HCT116 (cell line): ENCODE measurements around the gene ZNF346. TPM values are rescaled to one million over a fixed set of nuclear protein-coding genes. Genes with fewer than 3 reads are reported as not detected.

ENCODE experiments used
- ATAC-seq: fragments of 200-7000 bp; cut with Tn5 transposase; 2 replicates; pipeline ENCODE4 v1.9.1; 2020; ENCODE audit warnings: mild to moderate bottlenecking, moderate library complexity
- BruUV-seq: library from RNA; stranded (reverse); fragments of 400-500 nt; replicated peaks from 2 replicates; lab custom pipeline; 2021; lab: Mats Ljungman, UMichigan
- CTCF ChIA-PET: fragments of 300-600 bp; sonication (Branson Sonifier 250); formaldehyde crosslinking; loops from one replicate; lab custom pipeline; 2021; ENCODE audit warnings: antibody characterized with exemption; lab: Charles Lee
- POLR2A ChIA-PET: fragments of 300-600, 350-600 bp; sonication (Branson Sonifier 250); formaldehyde crosslinking; loops from one replicate; lab custom pipeline; 2021; ENCODE audit warnings: antibody characterized with exemption; lab: Charles Lee
- RAD21 ChIA-PET, 2 experiments: fragments of 300-600 bp; sonication (Branson Sonifier 250); formaldehyde crosslinking; loops; one replicate each; lab custom pipeline; 2023; ENCODE audit warnings: low total read pairs in 2 of 2; ENCODE audit not compliant: uncharacterized antibody in 2 of 2, unreplicated experiment in 2 of 2, low non-redundant PET in 1 of 2; lab: Charles Lee
- DNase-seq: peaks from one replicate; pipeline ENCODE4 v3.0.0-alpha.2; 2010; ENCODE audit warnings: low read depth, low spot score
- H2AFZ ChIP-seq: fragments of 200-600 bp; shearing (Covaris generic), sonication (generic); 2 replicates; pipeline ENCODE4 v1.6.1; 2017; ENCODE audit warnings: low read depth, mixed run types, mixed read lengths, antibody characterized with exemption, low read length; ENCODE audit not compliant: poor library complexity, severe bottlenecking
- H3K27ac ChIP-seq: 2 replicates; pipeline ENCODE4 v1.5.1; 2012; ENCODE audit warnings: low read depth, low read length
- H3K27me3 ChIP-seq: fragments of 200-600 bp; sonication (generic); 2 replicates; pipeline ENCODE4 v1.6.1; 2016; ENCODE audit warnings: mixed run types, low read length, mixed read lengths; ENCODE audit not compliant: insufficient read depth
- H3K36me3 ChIP-seq, 2 experiments: fragments of 200-500 bp in 1 of 2; fragments of 200-600 bp in 1 of 2; sonication (Bioruptor generic) in 1 of 2; sonication (generic) in 1 of 2; 2 replicates each; pipeline versions ENCODE4 v1.5.1 to v1.6.1; 2014 to 2016; ENCODE audit warnings: low read length in 2 of 2, inconsistent platforms in 1 of 2, mixed read lengths in 1 of 2, mixed run types in 1 of 2; ENCODE audit not compliant: insufficient read depth in 2 of 2, control insufficient read depth in 1 of 2
- H3K4me1 ChIP-seq, 2 experiments: fragments of 200-600 bp in 1 of 2; sonication (generic) in 1 of 2; 2 replicates each; pipeline versions ENCODE4 v1.5.1 to v1.6.1; 2012 to 2017; ENCODE audit warnings: low read length in 2 of 2, inconsistent platforms in 1 of 2, mild to moderate bottlenecking in 1 of 2, mixed read lengths in 1 of 2, mixed run types in 1 of 2, moderate library complexity in 1 of 2; ENCODE audit not compliant: insufficient read depth in 2 of 2, control insufficient read depth in 1 of 2
- H3K4me2 ChIP-seq: fragments of 200-600 bp; sonication (generic); 2 replicates; pipeline ENCODE4 v1.6.1; 2017; ENCODE audit warnings: mixed run types, low read length, mixed read lengths
- H3K4me3 ChIP-seq, 2 experiments: fragments of 200-600 bp in 1 of 2; sonication (generic) in 1 of 2; replicated peaks in 1 of 2; 2 replicates each; pipeline ENCODE4 v1.5.1; 2011 to 2016; ENCODE audit warnings: low read length in 2 of 2, control low read depth in 1 of 2, low read depth in 1 of 2, mild to moderate bottlenecking in 1 of 2, mixed read lengths in 1 of 2, mixed run types in 1 of 2
- H3K79me2 ChIP-seq: fragments of 200-600 bp; sonication (generic); 2 replicates; pipeline ENCODE4 v1.6.1; 2017; ENCODE audit warnings: mild to moderate bottlenecking, mixed run types, low read length, moderate library complexity, mixed read lengths; ENCODE audit not compliant: insufficient read depth
- H3K9ac ChIP-seq: fragments of 200-600 bp; sonication (generic); 2 replicates; pipeline ENCODE4 v1.6.1; 2016; ENCODE audit warnings: low read length, mixed read lengths
- H3K9me2 ChIP-seq: fragments of 200-600 bp; sonication (generic), shearing (Covaris generic); 2 replicates; pipeline ENCODE4 v1.6.1; 2017; ENCODE audit warnings: mixed run types, mild to moderate bottlenecking, moderate library complexity; ENCODE audit not compliant: insufficient read depth
- H3K9me3 ChIP-seq, 2 experiments: fragments of 200-500 bp in 1 of 2; fragments of 200-600 bp in 1 of 2; sonication (Bioruptor generic) in 1 of 2; sonication (generic) in 1 of 2; 2 replicates each; pipeline ENCODE4 v1.6.1; 2014 to 2017; ENCODE audit warnings: low read length in 2 of 2, mixed read lengths in 2 of 2, inconsistent platforms in 1 of 2, low read depth in 1 of 2, mild to moderate bottlenecking in 1 of 2, mixed run types in 1 of 2, moderate library complexity in 1 of 2; ENCODE audit not compliant: control insufficient read depth in 1 of 2, insufficient read depth in 1 of 2
- H4K20me1 ChIP-seq: fragments of 200-600 bp; sonication (generic), shearing (Covaris generic); 2 replicates; pipeline ENCODE4 v1.6.1; 2017; ENCODE audit warnings: mixed run types, mild to moderate bottlenecking, moderate library complexity; ENCODE audit not compliant: insufficient read depth
- CBX3 ChIP-seq: IDR thresholded peaks from 2 replicates; pipeline ENCODE4 v1.6.1; 2012; ENCODE audit warnings: low read depth
- CEBPB ChIP-seq: IDR thresholded peaks from 2 replicates; pipeline ENCODE4 v1.6.1; 2012; ENCODE audit warnings: low read depth
- EGR1 ChIP-seq: IDR thresholded peaks from 2 replicates; pipeline ENCODE4 v1.6.1; 2012; ENCODE audit warnings: low read depth
- ELF1 ChIP-seq: IDR thresholded peaks from 2 replicates; pipeline ENCODE4 v1.6.1; 2012; ENCODE audit warnings: low read depth, borderline replicate concordance
- EZH2phosphoT487 ChIP-seq: fragments of 200-600 bp; IDR thresholded peaks from 2 replicates; pipeline ENCODE4 v1.6.1; 2018; ENCODE audit warnings: antibody characterized with exemption, borderline replicate concordance
- FOSL1 ChIP-seq: IDR thresholded peaks from 2 replicates; pipeline ENCODE4 v1.6.1; 2012; ENCODE audit warnings: low read depth
- JUND ChIP-seq: IDR thresholded peaks from 2 replicates; pipeline ENCODE4 v1.6.1; 2012
- POLR2A ChIP-seq: IDR thresholded peaks from 2 replicates; pipeline ENCODE4 v1.7.0; 2011; ENCODE audit warnings: borderline replicate concordance; ENCODE audit not compliant: insufficient read depth, insufficient read length; ENCODE audit errors: extremely low read depth
- RAD21 ChIP-seq: IDR thresholded peaks from 2 replicates; pipeline ENCODE4 v1.6.1; 2012; ENCODE audit warnings: low read depth, mild to moderate bottlenecking
- SRF ChIP-seq: IDR thresholded peaks from 2 replicates; pipeline ENCODE4 v1.6.1; 2012; ENCODE audit warnings: low read depth
- TCF7L2 ChIP-seq: IDR thresholded peaks from 2 replicates; pipeline ENCODE4 v1.7.0; 2011; ENCODE audit warnings: borderline replicate concordance, inconsistent platforms; ENCODE audit not compliant: insufficient read depth, insufficient read length; ENCODE audit errors: extremely low read depth
- ZNF274 ChIP-seq: fragments of 200-500 bp; sonication (Bioruptor generic); IDR thresholded peaks from 2 replicates; pipeline ENCODE4 v1.6.1; 2014; ENCODE audit warnings: mild to moderate bottlenecking, low read depth, low read length, inconsistent platforms
- intact Hi-C: fragments of 100-400 bp; cut with micrococcal nuclease; formaldehyde crosslinking; loops from 2 replicates; pipeline ENCODE4 v1.10.0; 2022
- total RNA-seq: library from RNA; stranded (reverse); gene quantifications from one replicate; pipeline ENCODE4 v1.2.1, GENCODE V29; 2021; ENCODE audit not compliant: unreplicated experiment
- TF ChIP-seq, protein P1 (sequence below): IDR thresholded peaks from 2 replicates; pipeline ENCODE4 v1.6.1; 2011; ENCODE audit warnings: mild to moderate bottlenecking, low read length, moderate library complexity; ENCODE audit not compliant: insufficient replicate concordance; ENCODE audit errors: extremely low read depth
- TF ChIP-seq, protein P2 (sequence below): IDR thresholded peaks from 2 replicates; pipeline ENCODE4 v1.6.1; 2012
- TF ChIP-seq, protein P3 (sequence below): IDR thresholded peaks from 2 replicates; pipeline ENCODE4 v1.6.1; 2012; ENCODE audit warnings: low read depth
- TF ChIP-seq, protein P4 (sequence below), 3 experiments: fragments of 200-600 bp in 1 of 3; sonication (generic) in 1 of 3; IDR thresholded peaks in 2 of 3; conservative IDR thresholded peaks in 1 of 3; 2 replicates each; pipeline ENCODE4 v1.5.1; 2012 to 2017; ENCODE audit warnings: low read depth in 2 of 3, low read length in 2 of 3, antibody characterized with exemption in 1 of 3, borderline replicate concordance in 1 of 3, control low read depth in 1 of 3, mild to moderate bottlenecking in 1 of 3, mixed read lengths in 1 of 3, mixed run types in 1 of 3, moderate library complexity in 1 of 3; ENCODE audit not compliant: insufficient read depth in 1 of 3
- TF ChIP-seq, protein P5 (sequence below): IDR thresholded peaks from 2 replicates; pipeline ENCODE4 v1.6.1; 2012

The ZNF346 gene
- total RNA-seq, 1 experiment from 2014 or later, result 13.7 TPM

GRCh38 chr5:176986280-176986679, 36.2 kb upstream of the ZNF346 start:
- ATAC-seq, result no peak

More at GRCh38 chr5:176986280-176986679, 36.2 kb upstream of the ZNF346 start:
- ChIA-PET POLR2A (no interaction called here), RAD21 (no interaction called here), CTCF (no interaction called here)
- TF ChIP-seq SRF, result no peak
- TF ChIP-seq TCF7L2, result no peak
- TF ChIP-seq, protein P1, sequence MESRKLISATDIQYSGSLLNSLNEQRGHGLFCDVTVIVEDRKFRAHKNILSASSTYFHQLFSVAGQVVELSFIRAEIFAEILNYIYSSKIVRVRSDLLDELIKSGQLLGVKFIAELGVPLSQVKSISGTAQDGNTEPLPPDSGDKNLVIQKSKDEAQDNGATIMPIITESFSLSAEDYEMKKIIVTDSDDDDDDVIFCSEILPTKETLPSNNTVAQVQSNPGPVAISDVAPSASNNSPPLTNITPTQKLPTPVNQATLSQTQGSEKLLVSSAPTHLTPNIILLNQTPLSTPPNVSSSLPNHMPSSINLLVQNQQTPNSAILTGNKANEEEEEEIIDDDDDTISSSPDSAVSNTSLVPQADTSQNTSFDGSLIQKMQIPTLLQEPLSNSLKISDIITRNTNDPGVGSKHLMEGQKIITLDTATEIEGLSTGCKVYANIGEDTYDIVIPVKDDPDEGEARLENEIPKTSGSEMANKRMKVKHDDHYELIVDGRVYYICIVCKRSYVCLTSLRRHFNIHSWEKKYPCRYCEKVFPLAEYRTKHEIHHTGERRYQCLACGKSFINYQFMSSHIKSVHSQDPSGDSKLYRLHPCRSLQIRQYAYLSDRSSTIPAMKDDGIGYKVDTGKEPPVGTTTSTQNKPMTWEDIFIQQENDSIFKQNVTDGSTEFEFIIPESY, result no peak
- no peak for TF ChIP-seq POLR2A
- no peak for TF ChIP-seq ELF1
- TF ChIP-seq JUND, result no peak
- no peak for TF ChIP-seq CEBPB
- TF ChIP-seq EGR1, result no peak
- no peak for TF ChIP-seq FOSL1
- TF ChIP-seq, protein P2, sequence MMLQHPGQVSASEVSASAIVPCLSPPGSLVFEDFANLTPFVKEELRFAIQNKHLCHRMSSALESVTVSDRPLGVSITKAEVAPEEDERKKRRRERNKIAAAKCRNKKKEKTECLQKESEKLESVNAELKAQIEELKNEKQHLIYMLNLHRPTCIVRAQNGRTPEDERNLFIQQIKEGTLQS, result no peak
- TF ChIP-seq ZNF274, result no peak
- no peak for TF ChIP-seq CBX3
- TF ChIP-seq, protein P3, sequence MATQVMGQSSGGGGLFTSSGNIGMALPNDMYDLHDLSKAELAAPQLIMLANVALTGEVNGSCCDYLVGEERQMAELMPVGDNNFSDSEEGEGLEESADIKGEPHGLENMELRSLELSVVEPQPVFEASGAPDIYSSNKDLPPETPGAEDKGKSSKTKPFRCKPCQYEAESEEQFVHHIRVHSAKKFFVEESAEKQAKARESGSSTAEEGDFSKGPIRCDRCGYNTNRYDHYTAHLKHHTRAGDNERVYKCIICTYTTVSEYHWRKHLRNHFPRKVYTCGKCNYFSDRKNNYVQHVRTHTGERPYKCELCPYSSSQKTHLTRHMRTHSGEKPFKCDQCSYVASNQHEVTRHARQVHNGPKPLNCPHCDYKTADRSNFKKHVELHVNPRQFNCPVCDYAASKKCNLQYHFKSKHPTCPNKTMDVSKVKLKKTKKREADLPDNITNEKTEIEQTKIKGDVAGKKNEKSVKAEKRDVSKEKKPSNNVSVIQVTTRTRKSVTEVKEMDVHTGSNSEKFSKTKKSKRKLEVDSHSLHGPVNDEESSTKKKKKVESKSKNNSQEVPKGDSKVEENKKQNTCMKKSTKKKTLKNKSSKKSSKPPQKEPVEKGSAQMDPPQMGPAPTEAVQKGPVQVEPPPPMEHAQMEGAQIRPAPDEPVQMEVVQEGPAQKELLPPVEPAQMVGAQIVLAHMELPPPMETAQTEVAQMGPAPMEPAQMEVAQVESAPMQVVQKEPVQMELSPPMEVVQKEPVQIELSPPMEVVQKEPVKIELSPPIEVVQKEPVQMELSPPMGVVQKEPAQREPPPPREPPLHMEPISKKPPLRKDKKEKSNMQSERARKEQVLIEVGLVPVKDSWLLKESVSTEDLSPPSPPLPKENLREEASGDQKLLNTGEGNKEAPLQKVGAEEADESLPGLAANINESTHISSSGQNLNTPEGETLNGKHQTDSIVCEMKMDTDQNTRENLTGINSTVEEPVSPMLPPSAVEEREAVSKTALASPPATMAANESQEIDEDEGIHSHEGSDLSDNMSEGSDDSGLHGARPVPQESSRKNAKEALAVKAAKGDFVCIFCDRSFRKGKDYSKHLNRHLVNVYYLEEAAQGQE, result no peak
- TF ChIP-seq, protein P4, sequence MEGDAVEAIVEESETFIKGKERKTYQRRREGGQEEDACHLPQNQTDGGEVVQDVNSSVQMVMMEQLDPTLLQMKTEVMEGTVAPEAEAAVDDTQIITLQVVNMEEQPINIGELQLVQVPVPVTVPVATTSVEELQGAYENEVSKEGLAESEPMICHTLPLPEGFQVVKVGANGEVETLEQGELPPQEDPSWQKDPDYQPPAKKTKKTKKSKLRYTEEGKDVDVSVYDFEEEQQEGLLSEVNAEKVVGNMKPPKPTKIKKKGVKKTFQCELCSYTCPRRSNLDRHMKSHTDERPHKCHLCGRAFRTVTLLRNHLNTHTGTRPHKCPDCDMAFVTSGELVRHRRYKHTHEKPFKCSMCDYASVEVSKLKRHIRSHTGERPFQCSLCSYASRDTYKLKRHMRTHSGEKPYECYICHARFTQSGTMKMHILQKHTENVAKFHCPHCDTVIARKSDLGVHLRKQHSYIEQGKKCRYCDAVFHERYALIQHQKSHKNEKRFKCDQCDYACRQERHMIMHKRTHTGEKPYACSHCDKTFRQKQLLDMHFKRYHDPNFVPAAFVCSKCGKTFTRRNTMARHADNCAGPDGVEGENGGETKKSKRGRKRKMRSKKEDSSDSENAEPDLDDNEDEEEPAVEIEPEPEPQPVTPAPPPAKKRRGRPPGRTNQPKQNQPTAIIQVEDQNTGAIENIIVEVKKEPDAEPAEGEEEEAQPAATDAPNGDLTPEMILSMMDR (IDR thresholded peaks at IDR 0.05 in 2 of 3, conservative IDR thresholded peaks at IDR 0.05 in 1 of 3; ENCODE audit: borderline replicate concordance in 1 of 3, insufficient read depth in 1 of 3, low read depth in 2 of 3, low read length in 2 of 3), result no peak
- TF ChIP-seq EZH2phosphoT487, result no peak
- no peak for TF ChIP-seq RAD21
- TF ChIP-seq, protein P5, sequence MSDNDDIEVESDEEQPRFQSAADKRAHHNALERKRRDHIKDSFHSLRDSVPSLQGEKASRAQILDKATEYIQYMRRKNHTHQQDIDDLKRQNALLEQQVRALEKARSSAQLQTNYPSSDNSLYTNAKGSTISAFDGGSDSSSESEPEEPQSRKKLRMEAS, result no peak
- Histone ChIP-seq H3K4me2 (no peak overlapping the region), H4K20me1 (no peaks in the 10 kb centered on the region; the same call in 1 of the 2 replicates), H3K9me3 (no peaks in the 10 kb centered on the region), H3K79me2 (peaks cover 81% of the 10 kb centered on the region), H3K36me3 (peaks cover 4 to 16% of the 10 kb centered on the region in 2 experiments; a peak in 2 of 4 replicates), H2AFZ (no peak overlapping the region), H3K4me3 (no peak overlapping the region), H3K4me1 (no peaks in the 10 kb centered on the region), H3K27ac (no peak overlapping the region), H3K9ac (no peak overlapping the region), H3K27me3 (no peaks in the 10 kb centered on the region), H3K9me2 (no peaks in the 10 kb centered on the region)
- no TSS peak for BruUV-seq
- intact Hi-C loops, result no loop called here
- DNase-seq, result no peak
